Measurements from ENCODE around the gene TMEM35A. TPM values are rescaled to one million over a fixed set of nuclear protein-coding genes. Genes with fewer than 3 reads are reported as not detected.
"Not testable (repeated sequence)": the region's sequence is repeated elsewhere in the genome, so short reads cannot be mapped to it uniquely, and the experiment has no call there.

TMEM35A gene, protein sequence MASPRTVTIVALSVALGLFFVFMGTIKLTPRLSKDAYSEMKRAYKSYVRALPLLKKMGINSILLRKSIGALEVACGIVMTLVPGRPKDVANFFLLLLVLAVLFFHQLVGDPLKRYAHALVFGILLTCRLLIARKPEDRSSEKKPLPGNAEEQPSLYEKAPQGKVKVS
- total RNA-seq = 4.7 and 8.1 TPM in 2 replicates

- no peak for DNase-seq (ENCODE audit: extremely low read depth, low read depth, low spot score)
Observed at GRCh38 chrX:101078716-101079598, at the start of gene TMEM35A. Gene TMEM35A, plus strand, starts transcription at chrX:101078879. Its CDS starts 124 bp downstream, at chrX:101079003.

DNA sequence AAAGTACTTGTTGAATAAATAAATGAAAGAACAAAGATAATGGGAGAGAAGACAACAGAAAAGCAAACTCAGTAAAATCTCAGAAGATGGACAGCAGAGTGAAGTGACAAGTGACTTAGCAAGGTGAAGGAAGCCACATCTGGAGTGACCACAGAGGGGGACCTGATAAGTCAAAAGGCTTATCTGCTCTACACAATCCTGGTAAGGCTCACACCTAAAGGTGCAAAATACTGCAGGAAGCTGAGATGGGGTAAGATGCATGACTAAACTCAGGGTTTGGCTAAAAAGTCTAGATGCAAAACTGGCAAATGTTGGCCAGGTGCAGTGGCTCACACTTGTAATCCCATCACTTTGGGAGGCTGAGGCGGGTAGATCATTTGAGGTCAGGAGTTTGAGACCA is 49.0 kb upstream of the TMEM35A start:
- no peak for DNase-seq (ENCODE audit: extremely low read depth, low read depth, low spot score)

DNA sequence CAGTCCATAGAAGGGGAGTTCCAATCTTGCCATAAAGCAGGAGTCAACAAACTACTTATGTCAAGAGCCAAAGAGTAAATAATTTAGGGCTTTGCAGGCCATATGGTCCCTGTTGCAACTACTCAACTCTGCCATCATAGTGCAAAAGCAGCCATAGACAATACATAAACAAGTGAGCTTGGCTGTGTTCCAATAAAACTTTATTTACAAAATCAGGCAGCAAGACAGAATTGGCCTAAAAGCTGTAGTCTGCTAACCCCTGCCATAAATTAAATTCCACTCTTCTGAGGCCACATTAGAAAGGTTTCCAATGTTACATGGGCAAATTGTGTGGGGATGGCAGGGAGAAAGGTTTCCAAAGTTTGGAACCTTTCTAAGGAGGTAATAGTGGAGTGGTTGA is 41.4 kb upstream of the TMEM35A start:
- DNase-seq (ENCODE audit: extremely low read depth, low read depth, low spot score) = no peak

DNA sequence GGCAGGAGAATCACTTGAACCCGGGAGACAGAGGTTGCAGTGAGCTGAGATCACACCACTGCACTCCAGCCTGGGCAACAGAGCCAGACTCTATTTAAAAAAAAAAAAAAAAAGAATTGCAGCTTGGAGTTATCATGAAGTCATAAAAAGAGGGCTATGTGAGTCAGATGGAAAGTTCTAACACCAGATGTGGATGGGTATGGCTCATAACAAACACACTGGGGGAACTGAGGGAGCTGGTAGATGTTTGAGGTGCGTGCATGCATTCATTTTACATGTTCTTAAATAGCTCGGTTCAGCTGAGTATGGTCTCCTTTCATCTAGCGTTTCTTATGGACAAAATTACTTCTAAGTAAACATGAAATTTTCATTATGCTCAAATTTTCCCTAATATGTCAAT is 38.5 kb upstream of the TMEM35A start:
- DNase-seq (ENCODE audit: extremely low read depth, low read depth, low spot score) = no peak

DNA sequence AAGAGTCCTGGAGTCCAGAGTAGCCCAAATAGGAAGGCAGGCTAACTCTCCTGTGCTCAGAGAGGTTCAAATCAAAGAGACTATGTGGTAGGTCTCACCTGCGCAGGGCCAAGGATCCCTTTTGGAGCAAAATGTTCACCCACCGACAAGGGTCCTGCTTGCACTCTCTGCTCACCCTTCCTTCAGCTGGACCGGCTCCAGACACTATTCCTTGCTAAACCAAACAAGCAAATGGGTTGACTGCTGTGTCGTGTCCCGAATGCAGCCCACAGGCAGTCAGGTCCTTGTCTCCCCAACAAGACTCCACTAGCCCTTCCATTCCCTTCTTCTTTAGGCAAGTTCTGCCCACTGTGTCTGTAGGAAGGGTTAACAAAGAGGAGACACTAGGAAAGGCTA is 27.5 kb upstream of the TMEM35A start:
- DNase-seq (ENCODE audit: extremely low read depth, low read depth, low spot score) = no peak

GRCh38 chrX:101051549-101052302 is 27.0 kb upstream of the TMEM35A start, which contains the start of gene TRMT2B:
Gene TRMT2B, minus strand, starts transcription at chrX:101052111. Its CDS starts 9,822 bp downstream, at chrX:101042289.
- DNase-seq (ENCODE audit: extremely low read depth, low read depth, low spot score) = peak; percentile 27

DNA sequence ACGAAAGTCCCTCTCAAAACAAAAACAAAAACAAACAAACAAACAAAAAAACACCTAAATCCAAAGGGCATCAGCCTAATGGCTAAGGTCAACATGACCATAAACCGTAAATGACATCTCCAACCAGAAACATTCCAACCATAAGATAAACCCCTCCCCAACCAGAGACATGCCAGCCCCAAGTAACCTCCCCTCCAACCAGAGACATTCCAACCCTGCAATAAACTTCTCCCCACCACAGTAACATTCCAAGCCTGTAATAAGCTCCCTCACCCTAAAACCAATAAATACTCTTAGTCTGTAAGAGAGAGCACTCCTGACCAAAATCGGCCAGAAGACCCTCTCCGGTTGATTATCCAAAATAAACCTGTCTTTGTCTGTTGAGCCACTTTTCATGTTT is 22.1 kb upstream of the TMEM35A start:
- not testable (repeated sequence) for DNase-seq (ENCODE audit: extremely low read depth, low read depth, low spot score)

DNA sequence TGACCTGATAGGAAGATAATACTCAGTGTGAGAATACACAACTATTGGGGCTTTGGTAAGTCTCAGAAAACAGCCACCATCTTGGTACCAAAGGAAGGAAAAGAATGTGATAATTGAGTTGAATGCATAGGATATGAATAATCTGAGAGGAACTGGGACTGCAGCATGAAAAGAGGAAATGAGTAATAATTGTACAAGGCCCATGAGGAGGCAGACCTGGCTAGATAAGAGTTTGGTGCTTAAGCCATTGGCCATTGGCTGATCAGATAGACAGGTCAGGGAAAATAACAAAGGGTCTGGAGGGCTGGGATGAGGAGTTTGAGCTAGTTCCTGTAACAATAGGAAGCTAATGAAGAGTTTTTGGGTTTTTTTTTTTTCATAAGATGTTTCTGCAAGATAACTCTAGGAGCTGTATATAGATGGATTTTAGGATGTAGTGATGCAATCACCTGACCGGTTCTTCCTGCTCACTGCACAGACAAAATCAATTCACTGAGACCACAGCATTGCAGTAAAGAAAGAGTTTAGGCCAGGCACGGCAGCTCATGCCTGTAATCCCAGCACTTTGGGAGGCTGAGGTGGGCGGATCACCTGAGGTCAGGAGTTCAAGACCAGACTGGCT is 21.5 kb upstream of the TMEM35A start:
- DNase-seq (ENCODE audit: extremely low read depth, low read depth, low spot score) = peak; percentile 71

- no peak for DNase-seq (ENCODE audit: extremely low read depth, low read depth, low spot score)
Observed at GRCh38 chrX:101062176-101062575, 16.5 kb upstream of the TMEM35A start.

- DNase-seq (ENCODE audit: extremely low read depth, low read depth, low spot score) = no peak
Observed at GRCh38 chrX:101071582-101071981, 7.1 kb upstream of the TMEM35A start.

DNA sequence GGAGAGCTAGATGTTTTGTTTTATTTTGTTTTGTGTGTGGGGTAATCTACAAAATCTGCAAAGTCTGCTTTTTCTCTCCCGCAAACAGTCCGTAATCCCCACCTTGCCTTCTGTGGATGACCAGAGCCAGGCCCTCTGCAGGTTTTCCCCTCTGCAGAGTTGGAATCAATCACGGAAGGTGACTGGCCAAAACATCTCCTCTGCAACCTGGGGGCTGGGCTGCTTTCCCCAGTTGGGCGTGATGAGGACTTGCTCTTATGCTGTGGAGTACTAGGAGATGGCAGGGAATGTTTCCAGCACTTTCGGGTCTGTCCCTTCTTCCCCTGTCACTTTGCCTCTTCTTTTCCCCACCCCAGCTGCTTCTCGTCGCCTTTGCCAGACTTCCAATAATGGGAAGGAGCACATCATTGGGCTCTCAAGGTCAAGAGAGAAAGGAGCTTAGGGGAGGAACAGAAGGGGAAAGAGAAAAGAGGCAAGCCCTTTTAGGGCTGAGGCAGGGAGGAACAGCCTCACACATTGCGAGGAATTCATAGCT is 1.1 kb downstream of the TMEM35A start:
- no peak for DNase-seq (ENCODE audit: extremely low read depth, low read depth, low spot score)

DNA sequence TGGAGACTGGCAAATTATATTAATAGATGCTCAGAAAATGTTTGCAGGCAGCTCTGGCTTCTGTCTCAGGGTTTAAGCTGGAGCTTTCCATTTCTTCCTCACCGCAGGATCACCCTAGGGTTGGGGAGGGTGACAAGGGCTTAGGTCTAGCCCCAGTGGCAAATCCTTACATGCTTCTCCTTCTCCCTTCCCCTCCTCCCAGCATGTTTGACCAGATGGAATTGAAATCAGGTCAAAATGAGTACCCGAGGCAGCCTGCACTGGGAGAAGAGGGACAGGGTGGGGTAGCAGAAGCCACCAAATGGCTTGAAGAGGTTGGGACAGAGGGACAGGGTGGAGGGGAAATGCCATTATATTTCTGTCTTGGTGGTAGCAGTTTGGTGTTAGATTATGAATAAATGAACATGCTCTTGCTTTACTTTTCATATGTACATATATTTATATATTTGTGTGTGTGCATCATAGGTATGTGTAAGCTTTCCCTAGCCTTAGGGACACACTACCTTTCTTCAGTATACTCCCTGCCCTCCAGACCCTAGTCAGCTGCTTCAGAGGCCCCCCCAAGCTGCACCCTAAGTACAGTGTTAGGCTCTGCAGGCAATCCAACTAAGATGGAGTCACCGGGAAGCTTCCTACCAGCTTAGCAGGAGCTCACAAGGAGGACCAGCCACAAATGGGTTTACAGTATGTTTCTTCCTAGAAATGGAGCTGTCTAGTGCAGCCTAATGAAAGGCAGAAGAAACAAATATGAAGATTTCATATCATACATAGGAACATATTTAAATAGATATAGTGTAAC is 1.8 kb downstream of the TMEM35A start:
- no peak for DNase-seq (ENCODE audit: extremely low read depth, low read depth, low spot score)

DNA sequence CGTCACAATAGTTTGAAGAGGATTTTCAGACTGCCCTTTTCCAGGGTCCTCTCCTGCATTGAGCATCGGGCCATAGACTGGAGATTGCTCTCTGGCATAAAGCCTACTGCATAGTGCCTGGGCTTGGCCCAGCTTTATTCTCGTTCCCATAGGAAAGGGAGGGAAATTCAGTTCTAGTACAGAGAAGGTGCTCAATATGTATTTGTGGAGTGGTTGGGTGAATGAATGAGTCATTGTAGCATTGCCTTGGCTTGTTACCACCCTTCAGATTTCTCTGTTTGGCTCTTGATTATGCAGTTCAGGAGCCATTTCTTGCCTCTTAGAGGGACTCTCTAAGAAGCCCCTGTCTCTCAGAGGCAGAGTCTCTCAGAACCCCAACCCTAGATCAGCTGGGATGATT is 2.6 kb downstream of the TMEM35A start:
- no peak for DNase-seq (ENCODE audit: extremely low read depth, low read depth, low spot score)

GRCh38 chrX:101091817-101092216 is 13.1 kb downstream of the TMEM35A start:
- DNase-seq (ENCODE audit: extremely low read depth, low read depth, low spot score) = no peak

DNA sequence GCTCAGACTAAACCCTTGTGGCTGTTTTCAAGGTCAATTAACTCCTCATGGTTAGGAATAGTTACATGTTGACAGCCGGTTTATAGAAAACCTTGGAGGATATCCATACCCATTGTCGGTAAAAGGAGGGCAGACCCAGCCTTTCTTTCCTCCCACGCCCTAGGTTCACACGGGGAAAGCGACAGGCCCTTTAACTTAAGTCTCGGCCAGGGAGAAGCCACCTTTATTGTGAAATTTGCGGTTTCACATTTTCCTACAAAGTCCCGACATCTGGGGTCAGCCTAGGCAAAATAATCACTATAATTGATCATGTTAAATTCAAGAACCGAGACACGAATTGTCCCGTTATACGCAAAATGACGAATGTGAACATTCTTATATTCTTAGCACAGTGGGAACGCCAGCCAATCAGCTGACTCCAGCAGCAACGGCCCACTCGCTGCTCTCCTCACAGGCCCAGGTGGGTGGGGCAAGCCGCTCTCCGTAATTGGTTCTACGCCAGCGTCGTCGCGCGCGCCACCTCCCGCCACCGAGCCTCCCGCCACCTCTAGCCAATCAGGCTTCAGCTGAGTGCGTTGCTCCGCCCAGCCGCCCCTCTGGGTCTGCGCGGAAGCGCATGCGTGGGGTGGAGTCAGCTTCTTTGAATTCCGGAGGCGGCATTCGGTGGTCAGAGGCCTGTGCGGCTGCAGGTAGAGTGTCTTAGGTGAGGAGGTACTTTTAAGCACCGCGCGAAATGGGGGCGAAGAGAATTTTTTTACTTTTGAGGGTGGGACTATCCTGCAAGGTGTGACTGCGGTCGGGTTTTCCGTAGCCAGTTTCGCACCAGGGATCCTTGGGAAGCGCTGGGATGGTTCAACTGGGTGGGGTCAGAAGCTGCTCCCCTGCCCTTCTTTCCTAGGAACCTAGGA is 19.1 kb downstream of the TMEM35A start, which contains the start of gene CENPI:
TSS of gene CENPI (plus strand) at position 659 of the 908 bp plus-strand sequence. CDS start 2,867 bp downstream, outside the sequence.
- DNase-seq (ENCODE audit: extremely low read depth, low read depth, low spot score) = peak; percentile 45

DNA sequence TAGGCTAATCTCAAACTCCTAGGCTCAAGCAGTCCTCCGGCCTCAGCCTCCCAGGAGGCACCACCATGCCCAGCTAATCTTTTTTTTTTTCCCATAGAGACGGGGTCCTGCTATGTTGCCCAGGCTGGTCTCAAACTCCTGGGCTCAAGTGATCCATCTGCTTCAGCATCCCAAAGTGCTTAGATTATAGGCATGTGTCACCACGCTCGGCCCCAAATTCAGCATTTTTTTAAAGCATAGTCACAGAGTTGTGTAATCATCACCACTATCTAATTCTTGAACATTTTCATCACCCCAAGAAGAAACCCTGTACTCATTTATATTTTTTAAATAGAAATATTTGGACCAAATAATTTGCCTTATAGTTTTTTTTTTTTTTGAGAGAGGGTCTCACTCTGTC is 29.6 kb downstream of the TMEM35A start:
- no peak for DNase-seq (ENCODE audit: extremely low read depth, low read depth, low spot score)

DNA sequence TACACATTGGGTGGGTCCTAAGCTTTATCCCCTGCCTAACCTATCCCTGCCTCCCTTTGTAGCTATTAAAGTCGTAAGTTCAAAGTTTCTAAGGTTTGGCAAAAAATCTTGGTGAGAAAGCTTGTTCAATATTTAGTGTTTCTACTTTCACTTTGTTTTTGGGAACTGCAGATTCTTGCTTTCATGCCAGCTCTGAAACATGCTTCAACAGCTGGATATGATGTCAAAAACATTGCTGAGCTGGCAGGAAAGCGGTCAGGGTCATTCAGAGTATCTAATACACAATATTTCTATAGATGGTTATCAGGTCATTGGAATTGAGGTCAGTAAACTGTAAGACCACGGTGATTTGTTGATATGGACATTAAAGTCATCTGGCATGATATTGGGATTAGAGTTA is 39.0 kb downstream of the TMEM35A start:
- DNase-seq (ENCODE audit: extremely low read depth, low read depth, low spot score) = no peak

- DNase-seq (ENCODE audit: extremely low read depth, low read depth, low spot score) = no peak
Observed at GRCh38 chrX:101136235-101136634, 57.6 kb downstream of the TMEM35A start.

Data from glomerular endothelial cell (primary cell).